CD4-positive, alpha-beta T cell treated with Interferon gamma for 1 hour (primary cell): ENCODE data around the gene ARMH1.
"Not testable (repeated sequence)": the region's sequence is repeated elsewhere in the genome, so short reads cannot be mapped to it uniquely, and the experiment has no call there.

Experiments
- DNase-seq: peaks from one replicate; pipeline ENCODE4 v3.0.0-alpha.2; 2020

Gene ARMH1

GRCh38 chr1:44645476-44646244, 28.9 kb upstream of the ARMH1 start:
- no peak for DNase-seq

GRCh38 chr1:44646261-44647110, 28.0 kb upstream of the ARMH1 start:
- no peak for DNase-seq

GRCh38 chr1:44647896-44648295, 26.6 kb upstream of the ARMH1 start:
- no peak for DNase-seq

- DNase-seq: no peak
Observed at GRCh38 chr1:44648529-44649250, 25.8 kb upstream of the ARMH1 start.

GRCh38 chr1:44649788-44650158, 24.7 kb upstream of the ARMH1 start:
- DNase-seq: no peak

- no peak for DNase-seq
Observed at GRCh38 chr1:44650159-44650831, 24.2 kb upstream of the ARMH1 start.

- no peak for DNase-seq
Observed at GRCh38 chr1:44651069-44651468, 23.4 kb upstream of the ARMH1 start.

GRCh38 chr1:44652445-44653106, 21.9 kb upstream of the ARMH1 start:
- DNase-seq: peak; percentile 69

- DNase-seq: no peak
Observed at GRCh38 chr1:44653107-44653964, 21.2 kb upstream of the ARMH1 start.

GRCh38 chr1:44654621-44655187, 19.8 kb upstream of the ARMH1 start:
- no peak for DNase-seq

GRCh38 chr1:44655609-44656008, 18.9 kb upstream of the ARMH1 start:
- peak; percentile 9 for DNase-seq

GRCh38 chr1:44659566-44659965, 14.9 kb upstream of the ARMH1 start:
- no peak for DNase-seq

GRCh38 chr1:44660176-44660575, 14.3 kb upstream of the ARMH1 start:
- DNase-seq: no peak

- no peak for DNase-seq
Observed at GRCh38 chr1:44661781-44662682, 12.5 kb upstream of the ARMH1 start.

GRCh38 chr1:44662683-44663030, 11.9 kb upstream of the ARMH1 start:
- no peak for DNase-seq

- DNase-seq: no peak
Observed at GRCh38 chr1:44663417-44663816, 11.1 kb upstream of the ARMH1 start.

- no peak for DNase-seq
Observed at GRCh38 chr1:44664730-44665370, 9.7 kb upstream of the ARMH1 start.

GRCh38 chr1:44666719-44667118, 7.8 kb upstream of the ARMH1 start:
- DNase-seq: not testable (repeated sequence)
